Cortex of kidney (tissue), 1 donor: Measurements from ENCODE around the gene IL24.

Experiments
- DNase-seq: peaks from one replicate; lab custom pipeline; 2025; lab: John Stamatoyannopoulos, UW

Gene IL24

GRCh38 chr1:206925106-206925736 is 28.0 kb downstream of the IL24 start:
- DNase-seq = no peak

GRCh38 chr1:206926286-206926685 is 29.0 kb downstream of the IL24 start:
- no peak for DNase-seq

GRCh38 chr1:206929524-206929923 is 32.3 kb downstream of the IL24 start:
- no peak for DNase-seq

GRCh38 chr1:206930210-206930798 is 33.1 kb downstream of the IL24 start:
- no peak for DNase-seq

GRCh38 chr1:206931709-206932108 is 34.5 kb downstream of the IL24 start:
- no peak for DNase-seq

- DNase-seq = no peak
Measured at GRCh38 chr1:206932177-206932576, 34.9 kb downstream of the IL24 start.

GRCh38 chr1:206933333-206933945 is 36.2 kb downstream of the IL24 start:
- DNase-seq = no peak

GRCh38 chr1:206935491-206936067 is 38.3 kb downstream of the IL24 start:
- DNase-seq = no peak

GRCh38 chr1:206937425-206937824 is 40.2 kb downstream of the IL24 start:
- DNase-seq = no peak

GRCh38 chr1:206939131-206939530 is 41.9 kb downstream of the IL24 start:
- no peak for DNase-seq

GRCh38 chr1:206939841-206940587 is 42.8 kb downstream of the IL24 start:
- DNase-seq = no peak

GRCh38 chr1:206940588-206940936 is 43.3 kb downstream of the IL24 start:
- DNase-seq = no peak

GRCh38 chr1:206941766-206942418 is 44.6 kb downstream of the IL24 start:
- no peak for DNase-seq

- DNase-seq = no peak
Measured at GRCh38 chr1:206944703-206945102, 47.5 kb downstream of the IL24 start.

- DNase-seq = no peak
Measured at GRCh38 chr1:206945779-206946178, 48.5 kb downstream of the IL24 start.

- DNase-seq = no peak
Measured at GRCh38 chr1:206946261-206946660, 49.0 kb downstream of the IL24 start, which contains the start of gene PIGR. TSS of gene PIGR (minus strand) at chr1:206946466. CDS start at chr1:206940531, 5,935 bp downstream.

- no peak for DNase-seq
Measured at GRCh38 chr1:206947255-206947654, 50.0 kb downstream of the IL24 start.

- no peak for DNase-seq
Measured at GRCh38 chr1:206949208-206949607, 52.0 kb downstream of the IL24 start.

GRCh38 chr1:206949641-206950040 is 52.4 kb downstream of the IL24 start:
- DNase-seq = no peak

- no peak for DNase-seq
Measured at GRCh38 chr1:206951318-206952100, 54.3 kb downstream of the IL24 start.

- DNase-seq = no peak
Measured at GRCh38 chr1:206952171-206952570, 54.9 kb downstream of the IL24 start.
